Fibroblast of the aortic adventitia (primary cell): ENCODE data around the gene EMC8. TPM values are rescaled to one million over a fixed set of nuclear protein-coding genes. Genes with fewer than 3 reads are reported as not detected.

Source experiments
- DNase-seq: peaks from one replicate; pipeline ENCODE4 v3.0.0-alpha.2; 2010; ENCODE audit warnings: low read depth
- H3K4me3 ChIP-seq: 2 replicates; pipeline ENCODE4 v1.5.1; 2011; ENCODE audit warnings: low read depth, mild to moderate bottlenecking, control low read depth, low read length, moderate library complexity
- small RNA-seq: library from RNA; depleted of rRNA; stranded (forward); fragments of <200 nt; gene quantifications from one replicate; pipeline ENCODE3, GENCODE V24; 2012
- total RNA-seq: library from RNA; depleted of rRNA; stranded (reverse); fragments of >200 nt; gene quantifications from 2 replicates; pipeline ENCODE4 v1.2.3, GENCODE V29; 2012; ENCODE audit warnings: low replicate concordance
- TF ChIP-seq, protein P1 (sequence below): IDR thresholded peaks from 2 replicates; pipeline ENCODE4 v1.5.1; 2011; ENCODE audit warnings: mild to moderate bottlenecking, low read length, control low read depth, inconsistent platforms; ENCODE audit not compliant: insufficient read depth

The EMC8 gene
- total RNA-seq, 1 donor, result 23.8 TPM

DNA sequence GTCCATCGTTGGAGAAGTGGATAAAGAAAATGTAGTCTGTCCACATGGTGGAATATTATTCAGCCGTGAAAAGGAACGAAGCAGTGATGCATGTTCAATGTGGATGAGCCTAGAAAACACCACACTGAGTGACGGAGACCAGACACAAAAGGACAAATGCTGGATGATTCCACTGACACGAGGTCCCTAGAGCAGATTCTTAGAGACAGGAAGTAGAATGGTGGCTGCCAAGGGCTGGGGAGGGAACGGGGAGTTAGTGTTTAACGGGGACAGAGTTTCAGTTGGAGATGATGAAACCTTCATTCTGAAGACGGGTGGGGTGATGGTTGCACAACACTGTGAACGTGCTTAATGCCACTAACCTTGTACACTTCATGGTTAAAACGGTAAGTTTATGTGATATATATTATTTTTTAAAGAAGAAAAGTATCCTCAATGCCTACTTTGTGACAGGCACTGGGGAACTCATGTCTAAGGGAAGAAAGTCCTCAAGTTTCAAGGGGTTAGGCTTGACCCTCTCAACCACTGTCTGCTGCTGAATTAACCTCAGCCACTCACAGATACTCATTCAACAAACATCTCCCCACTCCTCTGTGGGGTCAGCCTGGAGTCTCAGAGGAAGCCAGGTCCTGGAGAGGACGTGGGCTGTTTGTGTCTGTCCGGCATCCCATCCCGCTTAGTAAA, 66.0 kb downstream of the EMC8 start:
- DNase-seq, result peak; percentile 23
- TF ChIP-seq, protein P1, sequence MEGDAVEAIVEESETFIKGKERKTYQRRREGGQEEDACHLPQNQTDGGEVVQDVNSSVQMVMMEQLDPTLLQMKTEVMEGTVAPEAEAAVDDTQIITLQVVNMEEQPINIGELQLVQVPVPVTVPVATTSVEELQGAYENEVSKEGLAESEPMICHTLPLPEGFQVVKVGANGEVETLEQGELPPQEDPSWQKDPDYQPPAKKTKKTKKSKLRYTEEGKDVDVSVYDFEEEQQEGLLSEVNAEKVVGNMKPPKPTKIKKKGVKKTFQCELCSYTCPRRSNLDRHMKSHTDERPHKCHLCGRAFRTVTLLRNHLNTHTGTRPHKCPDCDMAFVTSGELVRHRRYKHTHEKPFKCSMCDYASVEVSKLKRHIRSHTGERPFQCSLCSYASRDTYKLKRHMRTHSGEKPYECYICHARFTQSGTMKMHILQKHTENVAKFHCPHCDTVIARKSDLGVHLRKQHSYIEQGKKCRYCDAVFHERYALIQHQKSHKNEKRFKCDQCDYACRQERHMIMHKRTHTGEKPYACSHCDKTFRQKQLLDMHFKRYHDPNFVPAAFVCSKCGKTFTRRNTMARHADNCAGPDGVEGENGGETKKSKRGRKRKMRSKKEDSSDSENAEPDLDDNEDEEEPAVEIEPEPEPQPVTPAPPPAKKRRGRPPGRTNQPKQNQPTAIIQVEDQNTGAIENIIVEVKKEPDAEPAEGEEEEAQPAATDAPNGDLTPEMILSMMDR, result no peak
- no peak overlapping the region for H3K4me3 ChIP-seq

DNA sequence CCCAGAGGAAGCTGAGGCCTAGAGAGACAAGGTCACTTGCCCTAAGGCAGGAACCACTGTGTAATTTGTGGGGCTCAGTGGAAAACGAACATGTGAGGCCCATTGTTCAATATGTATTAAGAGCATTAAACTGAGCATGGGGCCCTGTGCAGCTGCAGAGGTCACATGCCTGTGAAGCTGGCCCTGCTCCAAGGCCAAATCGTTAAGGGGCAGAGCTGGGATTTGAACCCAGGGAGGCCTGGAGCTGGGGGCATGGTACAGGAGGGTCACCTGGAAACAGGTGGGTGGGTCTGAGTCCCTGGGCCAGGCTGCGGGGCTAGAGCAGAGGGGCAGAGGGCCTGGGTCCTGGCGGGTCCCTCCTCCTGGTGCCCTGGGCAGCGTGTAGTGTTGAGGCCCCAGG, 68.2 kb downstream of the EMC8 start:
- TF ChIP-seq, protein P1, result no peak
- no peak overlapping the region for H3K4me3 ChIP-seq

DNA sequence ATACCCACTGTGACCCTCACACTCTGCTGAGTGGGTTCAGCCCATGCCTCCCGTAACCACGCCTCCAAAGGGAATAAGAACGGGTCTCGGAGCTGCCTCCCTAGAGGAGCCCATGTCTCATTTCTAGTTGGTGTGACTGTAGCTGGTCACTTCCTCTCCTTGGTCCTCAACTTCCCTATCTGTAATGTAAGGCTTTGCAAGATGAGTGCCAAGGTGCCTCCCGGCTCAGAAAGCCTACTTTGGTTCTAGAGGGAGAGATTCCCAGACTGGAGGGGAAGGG, 69.2 kb downstream of the EMC8 start:
- TF ChIP-seq, protein P1, result no peak
- H3K4me3 ChIP-seq, result no peak overlapping the region
- DNase-seq, result no peak

More for the DNA sequence above, 68.2 kb downstream of the EMC8 start:
- no peak for DNase-seq

DNA sequence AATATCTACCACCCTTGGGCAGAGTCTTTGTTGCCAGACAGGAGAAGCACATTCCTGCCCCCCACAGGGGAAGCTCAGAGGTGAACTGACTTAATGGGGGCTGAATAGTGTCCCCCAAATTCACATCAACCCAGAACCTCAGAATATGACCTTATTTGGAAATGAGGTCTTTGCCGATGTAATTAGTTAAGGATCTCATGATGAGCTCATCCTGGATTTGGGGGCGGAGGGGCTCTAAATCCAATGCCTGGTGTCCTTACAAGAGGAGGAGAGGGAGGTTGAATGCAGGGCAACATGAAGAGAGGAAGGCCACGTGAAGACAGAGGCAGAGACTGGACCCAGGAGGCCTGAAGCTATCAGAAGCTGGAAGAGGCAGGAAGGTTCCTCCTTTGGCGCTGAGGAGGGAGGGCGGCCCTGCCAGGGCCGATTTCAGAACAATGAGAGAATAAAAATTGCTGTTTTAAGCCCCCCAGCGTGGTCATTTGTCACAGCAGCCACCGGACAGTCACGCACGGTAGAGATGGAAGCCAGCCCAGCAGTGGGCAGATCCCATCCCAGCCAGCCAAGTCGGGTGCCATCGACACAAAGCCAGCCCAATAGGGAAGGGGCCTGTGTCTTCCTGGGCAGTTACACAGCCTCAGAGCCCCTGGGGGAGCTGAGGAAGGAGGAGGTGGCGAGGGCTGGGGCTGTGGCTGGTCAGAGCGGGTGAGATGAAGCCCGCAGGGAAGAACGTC, 69.7 kb downstream of the EMC8 start:
- no peak overlapping the region for H3K4me3 ChIP-seq
- TF ChIP-seq, protein P1, result no peak
- no peak for DNase-seq

DNA sequence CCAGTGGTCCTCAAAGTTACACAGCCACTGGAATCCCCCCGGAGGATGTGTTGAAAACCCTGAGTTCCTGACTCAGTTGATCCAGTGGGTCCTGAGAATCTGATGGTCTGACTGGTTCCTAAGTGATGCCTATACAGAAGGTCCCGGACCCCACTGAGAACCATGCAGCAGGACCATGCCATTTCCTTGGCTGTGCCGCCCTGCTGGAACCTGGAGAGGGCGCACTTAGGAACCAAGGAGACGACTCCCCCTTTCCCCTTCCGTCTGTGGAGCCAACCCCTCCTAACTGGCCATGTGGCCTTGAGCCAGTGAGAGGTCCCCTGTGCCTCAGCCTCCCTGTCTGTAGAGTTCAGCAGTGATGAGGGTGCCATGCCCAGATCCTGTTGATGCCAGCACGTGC, 70.5 kb downstream of the EMC8 start:
- no peak overlapping the region for H3K4me3 ChIP-seq
- no peak for DNase-seq
- TF ChIP-seq, protein P1, result no peak

Small RNA genes within 50 kb of the gene (small RNA-seq; reads per million reads assigned to genes)
- gene RNU1-103P, result not detected

Other genes starting within 250 kb of the EMC8 start
- 23.1 and 25.2 TPM in 2 replicates for gene GSE1, start 186.2 kb downstream of the EMC8 start, total RNA-seq
- 0.08 and 19.1 TPM in 2 replicates for gene GINS2, start 110.6 kb downstream of the EMC8 start, total RNA-seq
- 0.81 and 12.0 TPM in 2 replicates for gene C16orf74, start 48.4 kb downstream of the EMC8 start, total RNA-seq
- gene COX4I1, start 151 bp upstream of the EMC8 start, total RNA-seq, result 348 and 421 TPM in 2 replicates
- gene IRF8, start 99.6 kb upstream of the EMC8 start, total RNA-seq, result not detected in 2 replicates